H1 (cell line): Measurements from ENCODE around the gene MARCHF2. TPM values are rescaled to one million over a fixed set of nuclear protein-coding genes. Genes with fewer than 3 reads are reported as not detected.

Experiments
- CTCF ChIA-PET: fragments of 300-600 bp; sonication (Branson Sonifier 250); formaldehyde crosslinking; loops from one replicate; lab custom pipeline; 2021; ENCODE audit not compliant: partially characterized antibody; lab: Charles Lee
- POLR2A ChIA-PET: fragments of 300-600 bp; sonication (Branson Sonifier 250); formaldehyde crosslinking; loops from one replicate; lab custom pipeline; 2021; ENCODE audit warnings: inconsistent platforms; ENCODE audit not compliant: partially characterized antibody; lab: Charles Lee
- DNase-seq, 2 experiments: peaks; one replicate each; pipeline versions ENCODE4 v3.0.0 to v3.0.0-alpha.2; 2010 to 2022; ENCODE audit warnings: low spot score in 2 of 2, low read depth in 1 of 2, mixed read lengths in 1 of 2
- FAIRE-seq: peaks from 2 replicates; lab custom pipeline; 2011; peaks lifted over from hg19 to GRCh38; lab: Jason Lieb, UNC
- H2AFZ ChIP-seq: 2 replicates; pipeline ENCODE4 v1.8.1; 2012; ENCODE audit warnings: low read length, inconsistent platforms
- H2AK5ac ChIP-seq: 2 replicates; pipeline ENCODE4 v1.6.1; 2013; ENCODE audit warnings: low read depth, low read length
- H2BK120ac ChIP-seq: replicated peaks from 2 replicates; pipeline ENCODE3; 2013; ENCODE audit warnings: low read depth, low read length, inconsistent platforms
- H2BK12ac ChIP-seq: 2 replicates; pipeline ENCODE4 v1.6.1; 2013; ENCODE audit warnings: low read depth, low read length
- H2BK15ac ChIP-seq: 2 replicates; pipeline ENCODE4 v1.6.1; 2013; ENCODE audit warnings: low read length
- H2BK20ac ChIP-seq: 2 replicates; pipeline ENCODE4 v1.6.1; 2013; ENCODE audit warnings: low read length
- H2BK5ac ChIP-seq: 2 replicates; pipeline ENCODE4 v1.6.1; 2013; ENCODE audit warnings: low read depth, low read length
- H3K14ac ChIP-seq: 2 replicates; pipeline ENCODE4 v1.6.1; 2013; ENCODE audit warnings: inconsistent platforms; ENCODE audit not compliant: insufficient read length
- H3K18ac ChIP-seq: 2 replicates; pipeline ENCODE4 v1.6.1; 2013; ENCODE audit warnings: low read length; ENCODE audit errors: extremely low read depth
- H3K23ac ChIP-seq: 2 replicates; pipeline ENCODE4 v1.6.1; 2013; ENCODE audit warnings: inconsistent platforms; ENCODE audit not compliant: insufficient read length
- H3K23me2 ChIP-seq: 2 replicates; pipeline ENCODE4 v1.6.1; 2013; ENCODE audit warnings: low read depth, low read length
- H3K27ac ChIP-seq: 2 replicates; pipeline ENCODE4 v1.6.1; 2011; ENCODE audit warnings: low read depth, low read length, inconsistent platforms
- H3K27me3 ChIP-seq, 4 experiments: replicated peaks in 1 of 4; 1 replicate in 1 of 4; 2 replicates in 3 of 4; pipeline versions ENCODE4 v1.6.1 to v1.8.1; 2011 to 2013; ENCODE audit warnings: low read length in 3 of 4, mild to moderate bottlenecking in 3 of 4, inconsistent platforms in 2 of 4, mixed read lengths in 2 of 4, moderate library complexity in 1 of 4; ENCODE audit not compliant: control insufficient read depth in 3 of 4, insufficient read depth in 3 of 4; ENCODE audit errors: extremely low read depth in 1 of 4
- H3K36me3 ChIP-seq, 4 experiments: 2 replicates each; pipeline versions ENCODE4 v1.6.1 to v1.8.1; 2011 to 2013; ENCODE audit warnings: mild to moderate bottlenecking in 4 of 4, low read length in 3 of 4, moderate library complexity in 2 of 4, control low read depth in 1 of 4, inconsistent platforms in 1 of 4; ENCODE audit not compliant: insufficient read depth in 4 of 4, control insufficient read depth in 2 of 4
- H3K4ac ChIP-seq: replicated peaks from 2 replicates; pipeline ENCODE3; 2013; ENCODE audit warnings: low read length, low read depth, mixed read lengths, inconsistent platforms; ENCODE audit not compliant: insufficient read length
- H3K4me1 ChIP-seq, 4 experiments: replicated peaks in 1 of 4; 1 replicate in 1 of 4; 2 replicates in 3 of 4; pipeline versions ENCODE4 v1.6.1 to v1.8.1; 2011 to 2013; ENCODE audit warnings: low read length in 3 of 4, inconsistent platforms in 2 of 4, mixed read lengths in 1 of 4; ENCODE audit not compliant: insufficient read depth in 4 of 4, control insufficient read depth in 3 of 4
- H3K4me2 ChIP-seq, 2 experiments: 2 replicates each; pipeline versions ENCODE4 v1.6.1 to v1.8.1; 2011 to 2013; ENCODE audit warnings: low read depth in 2 of 2, low read length in 2 of 2, control low read depth in 1 of 2, inconsistent platforms in 1 of 2, mild to moderate bottlenecking in 1 of 2; ENCODE audit not compliant: insufficient read depth in 1 of 2
- H3K4me3 ChIP-seq, 4 experiments: fragments of 200-600, 300-600 bp in 1 of 4; sonication (generic), shearing (Covaris generic), sonication (Bioruptor Twin) in 1 of 4; 2 replicates each; pipeline versions ENCODE4 v1.5.1 to v1.8.1; 2011 to 2016; ENCODE audit warnings: low read length in 4 of 4, low read depth in 3 of 4, control low read depth in 2 of 4, inconsistent platforms in 2 of 4, mild to moderate bottlenecking in 2 of 4, mixed read lengths in 1 of 4, moderate library complexity in 1 of 4; ENCODE audit not compliant: insufficient read depth in 2 of 4; ENCODE audit errors: extremely low read depth in 1 of 4
- H3K56ac ChIP-seq: replicated peaks from 2 replicates; pipeline ENCODE3; 2013; ENCODE audit warnings: low read depth, mild to moderate bottlenecking, mixed read lengths, low read length, inconsistent platforms; ENCODE audit not compliant: insufficient read length
- H3K79me1 ChIP-seq: 2 replicates; pipeline ENCODE4 v1.6.1; 2013; ENCODE audit warnings: low read depth, low read length, control low read depth
- H3K79me2 ChIP-seq, 2 experiments: 2 replicates each; pipeline versions ENCODE4 v1.6.1 to v1.8.1; 2012 to 2013; ENCODE audit warnings: low read length in 2 of 2, mild to moderate bottlenecking in 2 of 2, inconsistent platforms in 1 of 2; ENCODE audit not compliant: insufficient read depth in 2 of 2, control insufficient read depth in 1 of 2
- H3K9ac ChIP-seq, 4 experiments: replicated peaks in 1 of 4; 1 replicate in 1 of 4; 2 replicates in 3 of 4; pipeline versions ENCODE4 v1.6.1 to v1.8.1; 2011 to 2013; ENCODE audit warnings: low read depth in 3 of 4, low read length in 3 of 4, control low read depth in 2 of 4, mild to moderate bottlenecking in 2 of 4, moderate library complexity in 2 of 4, inconsistent platforms in 1 of 4; ENCODE audit errors: extremely low read depth in 1 of 4
- H3K9me3 ChIP-seq, 2 experiments: 2 replicates each; pipeline versions ENCODE4 v1.6.1 to v1.8.1; 2012 to 2013; ENCODE audit warnings: mild to moderate bottlenecking in 2 of 2, moderate library complexity in 2 of 2, control low read depth in 1 of 2, inconsistent platforms in 1 of 2, low read depth in 1 of 2, low read length in 1 of 2, mixed read lengths in 1 of 2; ENCODE audit not compliant: insufficient read depth in 2 of 2
- H4K20me1 ChIP-seq, 2 experiments: replicated peaks in 1 of 2; 2 replicates each; pipeline versions ENCODE3 to v1.8.1; 2011 to 2013; ENCODE audit warnings: inconsistent platforms in 2 of 2, low read length in 2 of 2, mild to moderate bottlenecking in 1 of 2; ENCODE audit not compliant: insufficient read depth in 2 of 2, control insufficient read depth in 1 of 2
- H4K5ac ChIP-seq: 2 replicates; pipeline ENCODE4 v1.6.1; 2013; ENCODE audit warnings: low read length, low read depth, mixed read lengths, inconsistent platforms; ENCODE audit not compliant: insufficient read length
- H4K8ac ChIP-seq: 2 replicates; pipeline ENCODE4 v1.8.0; 2013; ENCODE audit warnings: mild to moderate bottlenecking, moderate library complexity, low read length, inconsistent platforms; ENCODE audit not compliant: insufficient read depth; ENCODE audit errors: extremely low read depth
- H4K91ac ChIP-seq: replicated peaks from 2 replicates; pipeline ENCODE3; 2013; ENCODE audit warnings: low read length, mixed read lengths, inconsistent platforms; ENCODE audit not compliant: insufficient read length
- BACH1 ChIP-seq: IDR thresholded peaks from 2 replicates; pipeline ENCODE4 v1.6.1; 2012; ENCODE audit warnings: low read length, improper control_type of control experiment
- CHD1 ChIP-seq: IDR thresholded peaks from 2 replicates; pipeline ENCODE4 v1.6.1; 2012; ENCODE audit warnings: low read depth, low read length, improper control_type of control experiment
- GABPA ChIP-seq: IDR thresholded peaks from 2 replicates; pipeline ENCODE4 v1.6.1; 2011; ENCODE audit warnings: mild to moderate bottlenecking, low read length, moderate library complexity, borderline replicate concordance; ENCODE audit not compliant: insufficient read depth
- GTF2F1 ChIP-seq: IDR thresholded peaks from 2 replicates; pipeline ENCODE4 v1.6.1; 2012; ENCODE audit warnings: low read depth, low read length, improper control_type of control experiment, borderline replicate concordance
- HDAC2 ChIP-seq, 2 experiments: fragments of 300-600 bp in 1 of 2; sonication (generic) in 1 of 2; IDR thresholded peaks; 2 replicates each; pipeline ENCODE4 v1.6.1; 2011 to 2012; ENCODE audit warnings: low read depth in 2 of 2, low read length in 2 of 2, mild to moderate bottlenecking in 2 of 2, moderate library complexity in 2 of 2, borderline replicate concordance in 1 of 2, inconsistent platforms in 1 of 2
- NANOG ChIP-seq: IDR thresholded peaks from 2 replicates; pipeline ENCODE4 v1.6.1; 2011; ENCODE audit warnings: low read length, low read depth, mild to moderate bottlenecking, inconsistent platforms; ENCODE audit not compliant: insufficient read depth, poor library complexity, severe bottlenecking
- NRF1 ChIP-seq: IDR thresholded peaks from 2 replicates; pipeline ENCODE4 v1.6.1; 2011; ENCODE audit warnings: mild to moderate bottlenecking, low read depth, low read length, improper control_type of control experiment
- POLR2AphosphoS5 ChIP-seq: IDR thresholded peaks from 2 replicates; pipeline ENCODE4 v1.6.1; 2011; ENCODE audit warnings: low read depth, low read length
- POU5F1 ChIP-seq: IDR thresholded peaks from 2 replicates; pipeline ENCODE4 v1.6.1; 2011; ENCODE audit warnings: low read depth, mild to moderate bottlenecking, low read length, moderate library complexity
- SUZ12 ChIP-seq: fragments of 200-600 bp; sonication (generic); IDR thresholded peaks from 2 replicates; pipeline ENCODE4 v1.6.1; 2012; ENCODE audit warnings: mild to moderate bottlenecking, inconsistent platforms, low read length, moderate library complexity, mixed read lengths
- WGBS, 2 experiments: shearing (Covaris generic) in 1 of 2; methylation state at CpG; one replicate each; pipeline versions ENCODE4 v1.1.6 to v1.1.7; 2013 to 2015; ENCODE audit warnings: low lambda C conversion rate in 2 of 2, mixed read lengths in 2 of 2, inconsistent platforms in 1 of 2, low coverage in 1 of 2, missing lambda C conversion rate in 1 of 2; ENCODE audit not compliant: insufficient replicate concordance in 2 of 2, insufficient coverage in 1 of 2, insufficient read length in 1 of 2; ENCODE audit errors: extremely low coverage in 1 of 2, missing lambda C conversion rate in 1 of 2; 5-methylcytosine and 5-hydroxymethylcytosine counted together
- polyA plus RNA-seq, 7 experiments: library from polyadenylated mRNA; depleted of rRNA in 3 of 7; stranded (reverse) in 5 of 7; unstranded in 2 of 7; fragments of >200 nt in 5 of 7; fragments of 200-250 nt in 2 of 7; gene quantifications; 1 replicate in 5 of 7; 2 replicates in 1 of 7; 4 replicates in 1 of 7; pipeline versions ENCODE4 v1.2.1 to v1.2.3, GENCODE V29; 2011 to 2013; ENCODE audit warnings: missing spikeins in 2 of 7, mixed read lengths in 2 of 7
- total RNA-seq: library from RNA; stranded (reverse); fragmentation: NEBNext Ultra II Directional; extraction: Animal tissue kit (Norgen Biotek cat#: 25700); gene quantifications from 2 replicates; pipeline ENCODE4 v1.2.1, GENCODE V29; 2021
- TF ChIP-seq, protein P1 (sequence below): IDR thresholded peaks from 2 replicates; pipeline ENCODE4 v1.6.1; 2011; ENCODE audit warnings: low read length, improper control_type of control experiment

The MARCHF2 gene
- total and polyA plus RNA-seq, 2 of the 8 experiments (the other 6 are each of a cell fraction or from before 2014, with no cell fraction given): 18.5 to 46.2 TPM

DNA sequence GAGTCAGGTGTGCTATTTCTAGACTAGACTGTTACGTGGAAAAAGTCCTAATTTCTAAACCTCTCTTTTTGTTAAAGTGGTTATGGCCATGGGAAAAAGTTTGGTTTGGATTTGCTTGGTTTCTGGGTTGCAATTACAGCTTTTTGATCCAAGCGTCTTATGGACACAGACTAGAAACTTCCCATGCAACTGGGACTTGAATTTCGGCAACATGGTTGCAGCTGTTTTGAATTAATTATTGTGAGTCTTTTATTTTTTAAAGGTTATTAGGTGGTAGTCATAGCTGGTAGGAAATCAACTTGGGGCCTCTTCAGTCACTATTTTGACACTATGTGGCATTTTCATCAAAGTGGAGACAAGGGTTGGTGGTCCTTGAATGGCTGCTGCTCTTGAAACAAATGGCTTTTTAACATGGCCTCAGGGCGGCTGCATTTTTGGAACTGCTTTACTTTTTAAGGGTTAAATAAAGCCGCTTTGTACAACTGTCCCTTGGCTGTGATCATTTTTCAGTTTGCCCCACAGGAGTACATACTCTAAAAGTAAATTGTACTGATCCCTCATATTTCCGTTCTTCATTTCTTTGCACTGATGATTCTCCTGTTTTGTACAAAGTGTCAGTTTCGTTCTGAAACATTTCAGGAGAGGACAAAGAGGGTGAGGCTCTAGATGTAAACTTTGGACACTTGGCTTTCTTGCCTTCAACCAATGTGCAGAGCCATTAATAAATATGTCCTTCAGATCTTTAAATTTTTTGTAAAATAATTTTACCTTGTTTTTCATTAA lies 47.6 kb downstream of the MARCHF2 start:
- H3K79me1 ChIP-seq: peaks cover 18% of the 10 kb centered on the region
- H2BK120ac ChIP-seq: no peak overlapping the region
- peaks cover 44 to 62% of the 10 kb centered on the region in 2 experiments for H4K20me1 ChIP-seq
- H3K4me2 ChIP-seq: no peak overlapping the region
- H3K4me1 ChIP-seq: peaks cover 8 to 12% (median 11%) of the 10 kb centered on the region in 4 experiments
- H2BK5ac ChIP-seq: no peak overlapping the region
- ChIA-PET CTCF (interaction anchor here (0.5 to 1.5 kb wide), 4 partner anchors 38 to 192 kb away, joined by 3 to 5 read pairs (median 4); no protein-coding TSS in a partner anchor), POLR2A (interaction anchor here (1.2 to 6.4 kb wide), 4 partner anchors 10 to 84 kb away, joined by 3 to 63 read pairs (median 4); partner anchors contain the start of gene HNRNPM)
- no peak overlapping the region for H3K18ac ChIP-seq
- H2BK12ac ChIP-seq: no peak overlapping the region
- H3K23ac ChIP-seq: no peak overlapping the region
- peaks cover 32 to 52% (median 49%) of the 10 kb centered on the region in 4 experiments for H3K36me3 ChIP-seq
- H4K8ac ChIP-seq: no peak overlapping the region
- no peak overlapping the region for H3K4ac ChIP-seq
- DNase-seq (no peak), FAIRE-seq (no peak)
- 85% methylated on average over 7 of the region's 7 CpGs; no CpG with 5 or more reads in 1 of the 2 experiments for WGBS, 2 experiments
- no peaks in the 10 kb centered on the region for H3K27me3 ChIP-seq
- no peak overlapping the region for H3K14ac ChIP-seq
- no peak overlapping the region for H4K91ac ChIP-seq
- H3K23me2 ChIP-seq: no peaks in the 10 kb centered on the region
- H2AFZ ChIP-seq: no peak overlapping the region
- no peak overlapping the region for H3K9ac ChIP-seq
- H2BK15ac ChIP-seq: no peak overlapping the region
- H2AK5ac ChIP-seq: no peak overlapping the region
- H3K56ac ChIP-seq: no peak overlapping the region
- peaks cover 76 to 97% of the 10 kb centered on the region in 2 experiments for H3K79me2 ChIP-seq
- no peaks in the 10 kb centered on the region for H3K9me3 ChIP-seq
- no peak overlapping the region for H3K27ac ChIP-seq
- no peak overlapping the region for H2BK20ac ChIP-seq
- H4K5ac ChIP-seq: no peak overlapping the region
- H3K4me3 ChIP-seq: no peak overlapping the region
- no peak for TF ChIP-seq SUZ12
- no peak for TF ChIP-seq HDAC2 (IDR thresholded peaks at IDR 0.05; ENCODE audit: borderline replicate concordance in 1 of 2, low read depth in 2 of 2, low read length in 2 of 2)
- TF ChIP-seq, protein P1, sequence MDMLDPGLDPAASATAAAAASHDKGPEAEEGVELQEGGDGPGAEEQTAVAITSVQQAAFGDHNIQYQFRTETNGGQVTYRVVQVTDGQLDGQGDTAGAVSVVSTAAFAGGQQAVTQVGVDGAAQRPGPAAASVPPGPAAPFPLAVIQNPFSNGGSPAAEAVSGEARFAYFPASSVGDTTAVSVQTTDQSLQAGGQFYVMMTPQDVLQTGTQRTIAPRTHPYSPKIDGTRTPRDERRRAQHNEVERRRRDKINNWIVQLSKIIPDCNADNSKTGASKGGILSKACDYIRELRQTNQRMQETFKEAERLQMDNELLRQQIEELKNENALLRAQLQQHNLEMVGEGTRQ: no peak
- TF ChIP-seq NANOG: no peak
- TF ChIP-seq BACH1: no peak
- no peak for TF ChIP-seq NRF1
- no peak for TF ChIP-seq POLR2AphosphoS5
- no peak for TF ChIP-seq GABPA
- no peak for TF ChIP-seq GTF2F1
- TF ChIP-seq POU5F1: no peak
- TF ChIP-seq CHD1: no peak
